ENCODE results near the gene ZNF598.
"Not testable (repeated sequence)": the region's sequence is repeated elsewhere in the genome, so short reads cannot be mapped to it uniquely, and the experiment has no call there.

ZNF598 gene

DNA sequence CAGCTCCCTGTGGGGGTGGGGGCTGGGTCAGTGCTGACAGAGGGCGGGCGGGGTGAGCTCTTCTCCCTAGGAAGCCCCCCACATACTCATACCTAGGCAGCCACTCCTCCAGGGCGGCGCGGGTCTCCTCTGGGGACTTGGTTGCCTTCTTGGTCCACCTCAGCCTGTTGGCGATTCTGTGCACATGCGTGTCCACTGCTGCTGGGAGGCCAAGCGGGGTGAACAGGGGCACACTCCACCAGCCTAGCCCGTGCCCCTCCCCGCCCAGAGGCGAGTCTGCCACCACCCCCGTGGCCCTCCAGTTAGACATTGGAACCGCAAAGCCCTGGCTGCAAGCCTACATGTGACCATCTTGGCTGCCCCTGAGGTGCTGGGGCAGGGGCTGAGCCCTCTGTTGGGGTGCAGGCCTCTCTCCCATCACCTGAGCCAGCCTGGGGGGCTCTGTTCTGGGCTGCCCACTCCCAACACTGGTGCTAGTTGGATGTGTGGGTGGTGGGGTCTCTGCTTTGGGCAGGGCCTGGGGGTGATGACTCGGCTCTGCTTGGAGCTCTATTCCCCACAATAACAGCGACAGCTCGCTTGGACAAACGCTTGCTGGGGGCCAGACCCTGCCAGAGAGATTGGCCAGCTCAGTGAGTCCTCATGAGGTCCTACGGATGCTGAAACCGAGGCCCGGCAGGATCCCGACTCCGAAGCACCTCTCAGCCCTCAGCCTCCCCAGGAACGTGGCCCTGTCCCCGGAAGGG, 30.6 kb upstream of the ZNF598 start:
- DNase-seq, result no peak

DNA sequence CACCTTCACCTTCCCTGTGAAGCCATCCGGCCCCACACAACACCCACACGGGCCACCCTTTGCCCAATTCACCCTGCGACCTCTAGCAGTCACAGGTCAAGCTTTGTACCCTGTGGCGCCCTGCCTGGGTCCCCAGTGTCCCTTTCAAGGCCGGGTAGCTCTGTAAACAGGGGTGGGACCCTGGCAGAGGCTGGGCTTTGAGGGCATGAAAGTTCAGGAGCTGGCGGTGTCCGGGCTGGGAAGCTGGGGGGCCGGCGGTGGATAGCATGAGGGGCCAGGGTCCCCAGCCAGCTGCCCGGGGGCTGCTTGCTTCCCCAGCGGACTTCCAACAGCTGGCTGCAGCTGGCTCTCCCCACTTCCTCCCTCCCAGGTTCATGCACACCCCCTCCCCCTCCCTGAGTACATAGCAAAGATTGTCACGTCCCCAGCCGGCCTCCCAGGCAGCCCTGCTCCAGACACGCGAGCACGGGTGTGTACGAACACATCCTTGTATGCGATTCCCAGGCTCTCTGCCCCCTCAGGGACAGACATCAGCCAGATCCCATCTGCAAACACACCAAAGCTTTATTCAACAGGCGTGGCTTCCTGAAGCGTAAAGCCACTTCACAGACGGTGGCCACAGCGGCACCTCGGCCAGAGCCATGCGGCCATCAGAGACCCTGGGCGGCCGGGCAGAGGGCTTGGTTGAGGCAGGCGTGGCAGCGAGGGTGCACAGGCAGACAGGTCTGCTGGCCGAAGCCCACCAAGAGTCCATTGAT, 29.8 kb upstream of the ZNF598 start:
- DNase-seq, result no peak

DNA sequence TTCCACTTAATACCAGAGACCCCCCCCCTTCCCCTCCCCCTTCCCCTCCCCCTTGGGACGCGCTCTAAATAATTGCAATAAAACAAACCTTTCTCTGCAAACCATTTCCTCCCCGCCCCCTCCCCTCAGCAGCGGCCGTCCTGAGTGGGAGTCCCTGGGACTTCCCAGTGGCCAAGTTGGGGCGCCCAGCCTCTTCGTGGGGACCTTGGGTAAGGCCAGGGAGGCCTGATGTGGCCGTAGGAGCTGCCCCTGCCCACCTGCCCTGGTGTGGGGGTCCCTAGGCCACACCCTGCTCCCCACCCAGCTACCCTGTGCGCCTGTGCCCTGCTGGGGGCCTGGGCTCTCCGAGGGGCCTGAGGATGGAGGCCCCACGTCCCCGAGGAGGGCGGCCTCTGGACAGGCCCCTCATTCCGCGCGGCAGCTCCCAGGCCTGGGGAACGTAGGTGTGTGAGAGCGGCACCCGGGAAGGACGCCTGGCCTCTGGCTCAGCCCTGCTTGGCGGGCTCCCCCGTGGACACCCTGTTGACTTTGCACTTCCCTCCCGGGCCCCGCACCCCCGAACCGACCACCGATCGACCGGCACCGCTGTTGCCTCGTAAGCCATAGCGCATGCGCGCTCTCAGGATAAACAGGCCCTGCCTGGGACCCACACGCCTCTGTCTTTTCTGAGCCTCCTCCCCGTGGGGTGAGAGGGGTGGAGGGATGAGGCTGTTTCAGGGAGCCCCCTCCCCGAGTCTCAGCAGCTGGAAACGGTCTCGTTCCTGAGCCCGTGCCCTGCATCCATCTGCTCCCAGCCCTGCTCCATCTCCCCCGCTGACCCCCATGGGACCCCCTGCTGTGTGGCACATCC, 29.0 kb upstream of the ZNF598 start:
- DNase-seq, result no peak

DNA sequence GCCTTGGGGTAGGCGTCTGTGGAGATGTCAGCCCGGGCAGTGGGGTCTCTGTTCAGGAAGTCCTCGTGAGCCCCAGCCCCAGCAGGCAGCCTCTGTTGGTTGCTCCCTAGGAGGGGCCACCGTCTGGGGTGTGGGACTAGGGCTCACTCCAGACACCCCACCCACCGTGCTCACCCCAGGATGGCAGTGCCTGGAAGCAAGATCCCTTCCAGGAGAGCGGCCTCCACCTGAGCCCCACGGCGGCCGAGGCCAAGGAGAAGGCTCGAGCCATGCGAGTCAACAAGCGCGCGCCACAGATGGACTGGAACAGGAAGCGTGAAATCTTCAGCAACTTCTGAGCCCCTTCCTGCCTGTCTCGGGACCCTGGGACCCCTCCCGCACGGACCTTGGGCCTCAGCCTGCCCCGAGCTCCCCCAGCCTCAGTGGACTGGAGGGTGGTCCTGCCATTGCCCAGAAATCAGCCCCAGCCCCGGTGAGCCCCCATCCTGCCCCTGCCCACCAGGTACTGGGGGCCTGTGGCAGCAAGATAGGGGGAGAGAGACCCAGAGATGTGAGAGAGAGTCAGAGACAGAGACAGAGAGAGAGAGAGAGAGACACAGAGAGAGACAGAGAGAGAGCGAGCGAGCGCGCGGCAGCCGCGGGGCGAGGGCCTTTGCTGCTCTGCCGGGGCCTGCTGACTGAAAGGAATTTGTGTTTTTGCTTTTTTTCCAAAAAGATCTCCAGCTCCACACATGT, 28.2 kb upstream of the ZNF598 start:
- no peak for DNase-seq

DNA sequence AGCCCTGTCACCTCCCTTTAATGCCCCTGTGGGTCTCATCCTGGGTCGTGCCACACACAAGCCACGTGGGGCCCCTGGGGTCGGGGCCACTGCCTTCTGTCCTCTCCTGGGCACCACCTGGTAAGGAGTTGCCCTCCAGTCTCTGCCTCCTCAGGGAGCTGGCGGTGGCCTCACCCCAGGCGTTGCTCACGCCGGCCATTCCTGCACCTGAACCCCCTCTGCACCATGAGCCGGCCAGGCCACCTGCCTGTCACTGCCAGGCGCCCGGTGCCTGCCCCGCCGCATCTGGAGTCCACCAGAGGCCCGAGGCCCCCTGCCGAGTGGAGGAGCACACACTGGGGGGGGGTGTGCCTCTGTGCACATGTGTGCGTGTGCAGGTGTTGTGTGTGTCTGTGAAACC, 27.5 kb upstream of the ZNF598 start:
- DNase-seq, result no peak

DNA sequence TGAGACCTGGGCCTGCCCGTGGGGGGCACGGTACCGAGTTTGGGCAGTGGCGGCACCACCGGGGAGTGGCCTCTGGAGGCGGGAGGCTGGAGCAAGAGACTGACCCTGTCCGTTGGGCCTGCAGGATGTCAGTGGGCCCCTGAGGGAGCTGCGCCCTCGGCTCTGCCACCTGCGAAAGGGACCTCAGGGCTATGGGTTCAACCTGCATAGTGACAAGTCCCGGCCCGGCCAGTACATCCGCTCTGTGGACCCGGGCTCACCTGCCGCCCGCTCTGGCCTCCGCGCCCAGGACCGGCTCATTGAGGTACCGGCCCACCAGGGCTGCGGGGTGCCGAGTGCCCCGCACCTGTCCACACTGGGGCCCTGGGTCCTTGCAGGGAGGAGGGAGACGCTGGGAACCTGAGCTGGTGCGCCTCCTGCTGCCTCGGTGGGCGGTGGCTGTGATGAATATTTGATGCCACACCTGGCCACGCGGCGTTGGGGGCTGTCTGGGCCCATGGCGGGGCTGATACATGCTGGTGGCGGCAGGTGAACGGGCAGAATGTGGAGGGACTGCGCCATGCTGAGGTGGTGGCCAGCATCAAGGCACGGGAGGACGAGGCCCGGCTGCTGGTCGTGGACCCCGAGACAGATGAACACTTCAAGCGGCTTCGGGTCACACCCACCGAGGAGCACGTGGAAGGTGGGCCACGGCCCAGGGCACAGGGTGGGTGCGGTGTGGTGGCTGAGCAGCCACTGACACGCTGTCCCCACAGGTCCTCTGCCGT, 26.8 kb upstream of the ZNF598 start:
- no peak for DNase-seq

DNA sequence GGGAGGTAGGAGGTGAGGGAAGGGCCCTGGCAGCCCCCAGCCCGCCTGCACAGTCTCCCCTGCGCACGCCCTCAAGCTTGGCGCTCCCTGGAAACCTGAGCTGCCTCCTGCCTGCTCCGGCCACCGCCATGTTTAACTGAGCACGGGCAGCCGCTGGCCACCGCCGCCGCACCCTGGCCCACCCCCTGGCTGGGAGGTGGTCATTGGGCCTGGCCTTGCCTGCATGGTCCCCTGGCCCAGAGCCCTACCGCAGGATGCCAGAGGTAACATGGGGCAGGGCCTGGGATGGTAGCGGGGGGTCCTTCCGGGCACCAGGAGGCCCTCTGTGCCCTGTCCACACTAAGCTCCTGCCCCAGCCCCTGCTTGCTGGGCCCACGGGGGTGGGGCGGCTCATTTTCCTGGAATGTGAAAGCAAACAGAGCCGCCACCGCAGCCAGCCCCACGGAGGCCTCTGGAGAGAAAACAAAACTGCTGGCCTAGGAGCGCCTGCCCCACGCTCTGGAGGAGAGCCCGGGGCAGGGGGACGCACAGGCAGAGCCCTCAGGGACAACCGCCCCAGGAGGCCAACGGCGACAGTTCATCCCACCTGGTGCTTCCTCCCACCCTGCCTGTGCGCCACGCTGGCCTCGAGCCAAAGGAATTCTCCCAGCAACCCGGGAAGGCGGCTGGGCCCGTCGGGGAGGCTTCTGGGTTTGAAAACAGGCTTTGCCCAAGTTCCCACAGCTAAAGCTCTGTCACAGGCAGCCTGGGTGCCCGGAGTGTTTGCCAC, 26.0 kb upstream of the ZNF598 start:
- no peak for DNase-seq

DNA sequence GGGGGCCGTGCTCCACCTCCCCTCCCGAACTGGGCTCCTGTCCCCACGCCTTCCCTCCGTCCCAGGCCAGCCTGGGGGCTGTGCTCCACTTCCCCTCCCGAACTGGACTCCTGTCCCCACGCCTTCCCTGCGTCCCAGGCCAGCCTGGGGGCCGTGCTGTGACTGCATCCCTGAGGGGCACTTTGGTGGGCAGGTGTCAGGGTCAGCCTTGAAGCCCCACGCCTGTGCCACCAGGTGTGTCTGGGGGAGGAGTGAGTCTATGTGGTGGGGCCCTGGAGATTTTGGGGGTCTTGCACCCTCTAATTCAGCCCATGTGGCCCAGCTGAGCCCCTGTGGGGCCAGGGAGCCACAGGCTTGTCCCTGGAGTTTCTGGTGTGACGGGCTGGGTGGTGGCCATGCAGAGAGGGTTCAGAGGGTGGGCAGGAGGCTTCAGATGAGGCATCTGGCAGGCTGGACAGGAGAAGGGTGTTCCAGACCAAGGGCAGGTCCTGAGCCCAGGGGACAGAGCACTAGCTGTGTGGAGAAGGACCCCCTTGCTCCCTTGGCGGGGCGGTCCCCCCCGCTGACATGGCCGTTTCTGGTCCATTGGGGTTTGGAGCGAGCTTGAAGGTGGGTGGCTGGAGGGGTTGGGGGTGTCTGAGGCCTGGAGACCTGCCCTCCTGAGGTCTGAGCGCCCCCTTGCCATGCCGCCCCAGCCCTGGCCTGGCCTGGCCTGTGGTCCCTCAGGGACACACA, 25.2 kb upstream of the ZNF598 start:
- DNase-seq, result no peak

DNA sequence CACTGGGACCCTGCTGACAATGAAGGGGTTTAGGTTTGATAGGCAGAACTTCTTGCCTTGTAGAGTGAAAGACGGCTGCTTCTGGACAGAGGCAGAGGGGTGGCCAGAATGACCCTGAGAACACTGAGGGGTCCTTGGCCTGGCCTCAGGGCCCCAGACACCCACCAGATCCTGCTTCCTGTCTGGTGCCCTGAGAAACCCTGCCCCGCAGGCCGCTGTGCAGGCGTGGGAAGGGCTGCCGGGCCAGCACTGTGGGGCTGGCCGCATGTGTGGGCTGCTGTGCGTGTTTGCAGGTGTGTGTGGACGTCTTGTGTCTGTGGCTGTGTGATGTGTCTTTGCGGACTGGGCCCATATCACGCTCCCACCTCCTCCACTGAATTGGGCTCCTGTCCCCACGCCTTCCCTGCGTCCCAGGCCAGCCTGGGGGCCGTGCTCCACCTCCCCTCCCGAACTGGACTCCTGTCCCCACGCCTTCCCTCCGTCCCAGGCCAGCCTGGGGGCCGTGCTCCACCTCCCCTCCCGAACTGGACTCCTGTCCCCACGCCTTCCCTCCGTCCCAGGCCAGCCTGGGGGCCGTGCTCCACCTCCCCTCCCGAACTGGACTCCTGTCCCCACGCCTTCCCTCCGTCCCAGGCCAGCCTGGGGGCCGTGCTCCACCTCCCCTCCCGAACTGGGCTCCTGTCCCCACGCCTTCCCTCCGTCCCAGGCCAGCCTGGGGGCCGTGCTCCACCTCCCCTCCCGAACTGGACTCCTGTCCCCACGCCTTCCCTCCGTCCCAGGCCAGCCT, 24.5 kb upstream of the ZNF598 start:
- not testable (repeated sequence) for DNase-seq

DNA sequence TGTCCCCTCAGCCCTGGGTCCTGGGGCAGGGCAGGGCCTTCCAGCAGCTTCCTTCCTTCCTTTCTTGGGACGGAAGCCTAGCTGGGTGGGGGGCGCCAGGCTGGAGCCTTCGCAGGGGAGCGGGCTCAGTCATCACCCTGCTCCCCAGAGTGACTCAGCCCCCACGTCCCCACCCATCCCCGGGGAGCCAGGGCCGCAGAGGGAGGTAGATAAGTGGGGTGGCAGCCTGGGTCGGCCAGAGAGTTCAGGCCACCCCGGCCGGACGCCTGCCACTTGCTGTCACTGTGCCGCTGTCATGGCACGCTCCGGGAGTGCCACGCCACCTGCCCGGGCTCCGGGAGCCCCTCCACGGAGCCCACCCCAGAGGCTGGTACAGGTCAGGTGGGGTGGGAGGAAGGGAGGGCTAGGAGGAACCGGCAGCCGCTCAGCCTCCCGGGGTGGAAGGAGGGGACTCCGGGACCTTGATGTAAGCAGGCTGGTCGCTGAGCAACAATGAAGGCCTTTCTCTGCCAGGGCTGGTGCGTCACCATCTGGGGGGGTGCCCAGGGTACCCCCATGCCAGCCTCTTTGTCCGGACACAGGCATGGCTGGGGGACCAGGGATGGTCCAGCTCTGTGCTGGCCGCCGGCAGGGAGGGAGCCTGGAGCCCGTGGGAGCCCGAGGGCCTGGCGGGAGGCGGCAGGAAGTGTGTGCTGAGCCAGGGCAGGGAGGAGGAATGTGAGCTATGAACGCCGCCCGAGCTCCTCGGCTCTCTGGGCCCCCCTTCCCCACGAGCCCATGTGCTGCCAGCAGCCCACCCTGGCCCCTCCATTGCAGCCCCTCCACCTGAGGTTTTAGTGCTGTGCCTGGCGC, 23.7 kb upstream of the ZNF598 start:
- DNase-seq, result no peak

DNA sequence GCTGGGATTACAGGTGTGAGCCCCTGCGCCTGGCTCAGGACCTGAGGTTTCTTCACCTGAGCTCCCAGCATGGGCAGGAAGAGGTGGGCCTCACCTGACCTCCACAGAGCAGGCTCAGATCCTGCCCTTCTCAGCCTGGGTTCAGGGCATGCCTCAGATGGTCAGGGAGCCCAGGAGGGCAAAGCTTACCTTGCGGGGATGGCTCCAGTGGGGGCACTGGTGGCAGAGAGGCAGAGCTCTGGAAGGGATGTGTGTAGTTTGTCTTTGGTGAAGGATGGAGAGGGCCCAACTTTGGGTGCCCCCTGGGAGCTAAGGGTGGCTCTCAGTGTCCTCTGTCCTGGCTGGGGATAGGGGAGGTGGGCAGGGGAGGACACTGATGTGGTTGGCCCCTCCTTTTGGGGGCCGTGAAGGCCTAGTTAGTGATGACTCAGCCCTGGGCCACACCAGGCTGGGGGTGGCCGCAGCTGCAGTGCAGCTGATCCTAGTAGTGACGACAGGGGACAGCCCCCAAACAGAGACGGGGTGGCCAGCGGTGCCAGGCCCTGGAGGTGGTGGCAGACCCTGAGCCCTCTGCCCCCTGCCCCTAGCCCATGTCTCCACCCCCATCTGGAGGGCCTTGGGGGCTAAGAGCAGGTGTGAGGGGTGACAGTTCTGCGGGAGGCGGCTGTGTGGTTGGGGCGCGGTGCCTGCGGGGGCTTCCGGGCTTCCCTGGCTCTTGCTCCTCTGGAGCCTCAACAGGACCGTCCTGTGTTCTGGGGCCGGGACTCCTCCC, 22.9 kb upstream of the ZNF598 start:
- no peak for DNase-seq

DNA sequence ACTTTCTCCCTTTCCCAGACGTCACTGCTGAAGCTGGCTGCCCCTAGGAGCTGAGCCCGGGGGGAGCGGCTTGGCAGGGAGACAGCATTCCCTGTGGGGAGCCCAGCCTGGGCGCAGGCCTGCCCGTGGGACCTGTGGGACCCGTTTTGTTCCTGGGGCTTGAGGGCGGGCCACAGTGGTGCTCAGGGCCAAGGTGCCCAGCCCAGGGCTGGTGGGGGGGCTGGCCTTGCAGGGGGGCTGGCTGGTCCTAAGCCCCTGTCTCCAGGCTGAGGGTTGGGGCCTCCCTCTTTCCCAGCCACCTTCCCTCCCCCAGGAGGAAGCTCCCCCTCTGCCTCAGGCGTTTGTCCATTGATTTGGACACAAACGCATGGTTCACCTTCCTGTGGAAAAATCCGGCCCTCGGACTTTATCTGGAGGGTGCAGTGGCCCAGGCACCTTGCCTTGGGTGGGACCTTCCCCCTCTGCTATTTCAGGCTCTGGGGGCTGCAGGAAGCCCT, 21.5 kb upstream of the ZNF598 start:
- DNase-seq, result no peak

DNA sequence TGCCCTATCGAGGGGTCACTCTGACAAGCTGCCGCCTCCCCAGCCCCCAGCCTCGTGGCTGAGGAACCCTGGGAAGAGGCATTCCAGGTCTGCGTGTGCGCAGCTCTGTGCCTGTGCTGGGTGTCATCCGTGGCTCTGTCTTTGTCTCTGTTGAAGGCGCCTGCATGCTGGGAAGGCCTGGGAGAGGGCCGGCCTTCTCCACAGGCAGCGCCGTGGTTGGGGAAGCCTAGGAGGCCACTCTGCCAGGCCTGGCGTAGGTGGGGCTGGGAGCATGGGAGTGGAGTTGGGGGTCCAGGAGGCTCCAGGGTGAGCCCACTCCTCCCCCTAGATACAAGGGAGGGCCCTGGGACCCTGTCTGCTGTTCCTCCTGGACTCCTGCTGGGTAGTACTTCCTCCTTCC, 20.4 kb upstream of the ZNF598 start:
- no peak for DNase-seq

DNA sequence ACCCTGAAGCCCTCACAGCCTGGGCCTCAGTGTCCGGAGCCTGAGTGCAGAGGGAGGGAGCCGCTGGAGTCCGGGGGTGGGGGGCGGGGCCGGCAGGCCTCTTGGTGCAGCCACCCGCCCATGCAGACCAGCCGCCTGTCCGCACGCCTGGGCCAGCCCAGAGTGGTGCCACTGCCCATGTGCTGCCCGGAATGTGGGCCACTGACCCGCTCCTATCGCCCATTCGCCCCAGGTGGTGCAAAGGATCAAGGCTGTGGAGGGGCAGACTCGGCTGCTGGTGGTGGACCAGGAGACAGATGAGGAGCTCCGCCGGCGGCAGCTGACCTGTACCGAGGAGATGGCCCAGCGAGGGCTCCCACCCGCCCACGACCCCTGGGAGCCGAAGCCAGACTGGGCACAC, 19.7 kb upstream of the ZNF598 start:
- no peak for DNase-seq

DNA sequence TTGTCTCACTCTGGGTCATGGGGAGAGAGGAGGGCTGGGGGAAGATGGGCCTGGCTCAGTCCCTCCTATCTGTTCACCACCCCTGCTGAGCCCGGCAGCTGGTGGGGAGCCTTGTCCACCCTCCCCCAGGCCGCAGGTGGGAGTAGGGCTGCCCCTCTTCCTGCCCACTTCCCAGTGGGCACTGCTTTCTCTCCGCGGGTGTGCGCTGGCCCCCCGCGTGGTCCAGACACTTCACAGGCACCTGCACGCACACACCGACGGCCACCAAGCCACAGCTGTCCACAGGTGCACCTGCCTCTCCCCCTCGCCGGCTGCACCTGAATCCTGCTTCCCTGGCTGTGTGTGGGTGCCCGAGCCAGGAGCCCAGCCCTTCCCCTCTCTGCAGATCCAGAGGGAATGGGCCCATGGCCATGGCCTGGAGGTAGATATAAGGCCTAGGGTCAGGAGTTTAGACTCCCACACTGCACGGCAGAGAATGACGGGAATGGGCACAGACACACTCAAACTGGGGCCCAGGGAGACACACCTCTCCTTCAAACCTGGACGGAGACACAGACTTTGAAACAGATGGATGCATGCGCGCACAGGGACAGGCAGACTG, 19.1 kb upstream of the ZNF598 start:
- no peak for DNase-seq

DNA sequence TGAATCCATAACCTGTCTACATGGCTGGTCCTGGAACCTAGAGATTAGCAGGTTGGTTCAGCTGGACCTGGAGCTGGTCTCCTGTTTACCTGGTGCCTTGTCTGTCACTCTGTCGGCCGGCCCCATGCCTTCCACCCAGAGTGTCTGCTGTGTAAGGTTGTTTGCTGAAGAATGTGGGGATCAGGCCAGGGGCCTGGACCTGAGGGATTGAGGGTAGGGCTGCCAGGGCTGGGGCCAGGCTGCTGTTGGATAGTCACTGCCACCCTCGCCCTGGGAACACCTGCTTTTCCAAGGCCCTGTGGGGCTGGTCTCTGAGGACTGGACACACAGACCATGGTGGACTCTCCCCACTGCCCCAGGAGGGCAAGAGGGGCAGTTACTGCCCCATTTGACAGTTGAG, 18.5 kb upstream of the ZNF598 start:
- DNase-seq, result no peak
